Activated CD8-positive, alpha-beta T cell treated with anti-CD3 and anti-CD28 coated beads for 36 hours (primary cell): ENCODE data around the gene TAF12. TPM values are rescaled to one million over a fixed set of nuclear protein-coding genes. Genes with fewer than 3 reads are reported as not detected.
A peak's percentile ranks its signal among the peaks of the same experiment; 100 is the strongest.
"Not testable (repeated sequence)": the region's sequence is repeated elsewhere in the genome, so short reads cannot be mapped to it uniquely, and the experiment has no call there.

Experiments used
- ATAC-seq: fragments of 200-7000 bp; cut with Tn5 transposase; one replicate; pipeline ENCODE4 v1.10.0; 2021; ENCODE audit warnings: mild to moderate bottlenecking, moderate library complexity
- CTCF ChIA-PET: fragments of 350-600 bp; sonication (Branson Sonifier 250); formaldehyde crosslinking; loops from one replicate; lab custom pipeline; 2021; ENCODE audit warnings: antibody characterized with exemption; lab: Charles Lee
- POLR2A ChIA-PET: fragments of 350-600 bp; sonication (Branson Sonifier 250); formaldehyde crosslinking; loops from one replicate; lab custom pipeline; 2021; ENCODE audit warnings: antibody characterized with exemption; lab: Charles Lee
- DNase-seq: peaks from one replicate; pipeline ENCODE4 v3.0.0-alpha.2; 2020
- H3K27ac Mint-ChIP-seq: one replicate; pipeline ENCODE4 v1.8.0; 2021; ENCODE audit warnings: mild to moderate bottlenecking, mixed read lengths
- H3K27me3 Mint-ChIP-seq: one replicate; pipeline ENCODE4 v1.8.0; 2021; ENCODE audit warnings: mixed read lengths
- H3K36me3 Mint-ChIP-seq: one replicate; pipeline ENCODE4 v1.8.0; 2021; ENCODE audit warnings: low read depth, mixed read lengths
- H3K4me1 Mint-ChIP-seq: one replicate; pipeline ENCODE4 v1.8.0; 2021; ENCODE audit warnings: low read depth, mixed read lengths
- H3K4me3 Mint-ChIP-seq: one replicate; pipeline ENCODE4 v1.8.0; 2021; ENCODE audit warnings: mild to moderate bottlenecking, moderate library complexity, mixed read lengths
- H3K9me3 Mint-ChIP-seq: one replicate; pipeline ENCODE4 v1.8.0; 2021; ENCODE audit warnings: mixed read lengths
- CTCF ChIP-seq: fragments of 200-600 bp; IDR thresholded peaks from one replicate; pipeline ENCODE4 v1.8.0; 2022; ENCODE audit warnings: antibody characterized with exemption, mild to moderate bottlenecking
- intact Hi-C: fragments of 100-400 bp; cut with micrococcal nuclease; formaldehyde crosslinking; loops from one replicate; pipeline ENCODE4 v1.10.0; 2022
- total RNA-seq, 2 experiments: library from RNA; stranded (reverse); gene quantifications; one replicate each; pipeline ENCODE4 v1.2.3, GENCODE V29; 2021

TAF12 gene
- total RNA-seq, 2 experiments from 2014 or later: 21.3 to 23.0 TPM

GRCh38 chr1:28648474-28649198 lies 5.8 kb upstream of the TAF12 start, which contains the start of gene RNU11:
Gene RNU11, plus strand, starts transcription at chr1:28648600.
- Mint-ChIP-seq H3K4me3 (peak within 1 kb of the TSS; percentile 91), H3K27me3 (no peaks in the 10 kb centered on the region), H3K27ac (peak within 1 kb of the TSS; percentile 100), H3K9me3 (no peaks in the 10 kb centered on the region), H3K36me3 (peaks cover 10% of the 10 kb centered on the region), H3K4me1 (peaks cover 30% of the 10 kb centered on the region)
- POLR2A ChIA-PET: interaction anchor here (0.6 to 13.2 kb wide), 44 partner anchors 8 to 1018 kb away, joined by 3 to 189 read pairs (median 4); partner anchors contain the start of genes GMEB1, MED18, RCC1 and SRSF4
- DNase-seq: peak; percentile 93
- intact Hi-C loops: loop anchor here (5.0 kb wide), 1 partner anchor 534 kb away; the partner anchor contains the start of gene SRSF4
- no peak for TF ChIP-seq CTCF
- peak; percentile 80 for ATAC-seq
- CTCF ChIA-PET: interaction anchor here (0.6 to 0.7 kb wide), 2 partner anchors 19 to 88 kb away, joined by 4 to 7 read pairs; partner anchors contain the start of gene YTHDF2

DNA sequence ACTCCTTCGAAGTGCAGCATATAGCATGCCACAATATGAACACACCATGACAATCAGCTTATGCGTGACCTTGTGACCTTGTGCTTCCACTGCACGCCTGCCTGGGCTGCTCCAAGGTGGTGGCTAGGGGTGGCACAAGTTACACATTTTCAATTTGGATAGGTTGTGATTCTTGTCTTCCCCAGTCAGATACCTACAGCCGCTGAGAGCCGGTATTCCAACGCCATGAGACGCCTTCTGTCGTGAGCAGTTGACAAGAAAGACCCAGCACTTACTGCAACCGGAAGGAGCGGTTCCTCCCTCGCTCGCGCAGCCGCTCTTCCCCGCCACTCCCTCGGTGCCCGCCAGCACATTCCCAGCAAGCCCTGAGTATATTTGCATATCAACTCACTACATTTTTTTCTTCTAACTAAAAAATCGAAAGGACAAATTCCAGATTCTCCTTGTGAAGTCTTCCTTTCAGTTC lies 5.2 kb upstream of the TAF12 start:
- POLR2A ChIA-PET: interaction anchor here (0.6 to 13.2 kb wide), 41 partner anchors 9 to 1018 kb away, joined by 3 to 189 read pairs (median 4); partner anchors contain the start of genes GMEB1, MED18, RCC1 and SRSF4
- ATAC-seq: peak; percentile 80
- peaks cover 14% of the 10 kb centered on the region for H3K36me3 Mint-ChIP-seq
- peak; percentile 93 for DNase-seq
- TF ChIP-seq CTCF: no peak
- H3K27me3 Mint-ChIP-seq: no peaks in the 10 kb centered on the region
- peak overlapping the region; percentile 91 for H3K4me3 Mint-ChIP-seq
- H3K9me3 Mint-ChIP-seq: no peaks in the 10 kb centered on the region
- H3K4me1 Mint-ChIP-seq: peaks cover 30% of the 10 kb centered on the region
- CTCF ChIA-PET: interaction anchor here (0.7 kb wide), 1 partner anchor 88 kb away, joined by 7 read pairs; the partner anchor contains the start of gene YTHDF2
- intact Hi-C loops: loop anchor here (5.0 kb wide), 1 partner anchor 534 kb away; the partner anchor contains the start of gene SRSF4
- H3K27ac Mint-ChIP-seq: peak overlapping the region; percentile 100

- ChIA-PET POLR2A (interaction anchor here (0.6 to 13.2 kb wide), 6 partner anchors 22 to 137 kb away, joined by 3 to 189 read pairs (median 66); partner anchors contain the start of genes GMEB1, RCC1 and YTHDF2), CTCF (no interaction called here)
- peaks cover 42% of the 10 kb centered on the region for H3K4me1 Mint-ChIP-seq
- no peak for DNase-seq
- no peak overlapping the region for H3K4me3 Mint-ChIP-seq
- no peak for TF ChIP-seq CTCF
- H3K27me3 Mint-ChIP-seq: no peaks in the 10 kb centered on the region
- H3K36me3 Mint-ChIP-seq: peaks cover 16% of the 10 kb centered on the region
- H3K27ac Mint-ChIP-seq: no peak overlapping the region
- intact Hi-C loops: loop anchor here (5.0 kb wide), 1 partner anchor 536 kb away; the partner anchor contains the start of gene SRSF4
- H3K9me3 Mint-ChIP-seq: no peaks in the 10 kb centered on the region
- ATAC-seq: no peak
Measured at GRCh38 chr1:28646040-28646439, 3.2 kb upstream of the TAF12 start.

DNA sequence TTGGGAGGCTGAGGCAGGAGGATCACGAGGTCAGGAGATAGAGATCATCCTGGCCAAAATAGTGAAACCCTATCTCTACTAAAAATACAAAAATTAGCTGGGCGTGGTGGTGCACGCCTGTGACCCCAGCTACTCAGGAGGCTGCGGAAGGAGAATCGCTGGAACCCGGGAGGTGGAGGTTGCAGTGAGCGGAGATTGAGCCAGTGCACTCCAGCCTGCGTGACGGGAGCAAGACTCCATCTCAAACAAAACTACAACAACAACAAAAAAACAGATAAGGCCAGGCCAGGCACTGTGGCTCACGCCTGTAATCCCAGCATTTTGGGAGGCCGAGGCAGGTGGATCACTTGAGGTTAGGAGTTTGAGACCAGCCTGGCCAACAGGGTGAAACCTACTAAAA lies 2.5 kb upstream of the TAF12 start:
- H3K27ac Mint-ChIP-seq, CTCF ChIA-PET, DNase-seq, H3K27me3 Mint-ChIP-seq, H3K4me3 Mint-ChIP-seq, H3K9me3 Mint-ChIP-seq, ATAC-seq: not testable (repeated sequence)
- peaks cover 16% of the 10 kb centered on the region for H3K36me3 Mint-ChIP-seq
- H3K4me1 Mint-ChIP-seq: peaks cover 48% of the 10 kb centered on the region
- POLR2A ChIA-PET: interaction anchor here (0.9 to 13.2 kb wide), 6 partner anchors 23 to 136 kb away, joined by 3 to 189 read pairs (median 66); partner anchors contain the start of genes GMEB1, RCC1 and YTHDF2
- intact Hi-C loops: loop anchor here (5.0 kb wide), 1 partner anchor 537 kb away; the partner anchor contains the start of gene SRSF4

GRCh38 chr1:28644494-28644893 lies 1.6 kb upstream of the TAF12 start:
- DNase-seq (no peak), ATAC-seq (no peak)
- Mint-ChIP-seq H3K36me3 (peaks cover 16% of the 10 kb centered on the region), H3K9me3 (no peaks in the 10 kb centered on the region), H3K4me3 (peak overlapping the region; percentile 98), H3K4me1 (peaks cover 53% of the 10 kb centered on the region), H3K27ac (peak overlapping the region; percentile 97), H3K27me3 (no peaks in the 10 kb centered on the region)
- intact Hi-C loops: loop anchor here (5.0 kb wide), 2 partner anchors 127 to 233 kb away; no protein-coding TSS in a partner anchor
- CTCF ChIA-PET: interaction anchor here (3.5 kb wide), 1 partner anchor 91 kb away, joined by 21 read pairs; the partner anchor contains the start of gene YTHDF2
- no peak for TF ChIP-seq CTCF
- POLR2A ChIA-PET: interaction anchor here (0.6 to 13.2 kb wide), 12 partner anchors 23 to 919 kb away, joined by 3 to 189 read pairs (median 4); partner anchors contain the start of genes FAM76A, GMEB1, RCC1 and YTHDF2
